GM12872 (cell line): ENCODE measurements around the gene USP17L12.
"Not testable (repeated sequence)": the region's sequence is repeated elsewhere in the genome, so short reads cannot be mapped to it uniquely, and the experiment has no call there.

ENCODE experiments used
- CTCF ChIP-seq: IDR thresholded peaks from 3 replicates; pipeline ENCODE4 v1.5.1; 2011; ENCODE audit warnings: low read depth, mild to moderate bottlenecking, low read length, moderate library complexity; ENCODE audit not compliant: insufficient read depth

The USP17L12 gene

DNA sequence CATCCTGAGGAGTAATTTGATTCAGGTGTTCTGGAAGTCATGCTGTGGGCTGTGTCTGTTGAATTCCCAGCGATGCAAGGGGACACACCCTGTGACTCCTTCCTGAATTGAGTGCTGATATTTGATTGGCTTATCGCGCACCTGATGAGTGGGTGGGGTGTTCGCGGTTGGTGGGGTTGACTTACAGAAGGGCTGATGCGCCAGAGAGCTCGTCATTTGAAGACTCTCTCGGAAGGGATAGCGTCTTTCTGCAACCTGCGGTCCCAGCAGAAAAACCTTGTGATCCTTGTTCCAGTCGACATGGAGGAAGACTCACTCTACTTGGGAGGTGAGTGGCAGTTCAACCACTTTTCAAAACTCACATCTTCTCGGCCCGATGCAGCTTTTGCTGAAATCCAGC is at the start of gene USP17L12:
TSS of gene USP17L12 (plus strand) at position 301 of the 400 bp plus-strand sequence. CDS start at position 301, 0 bp downstream.
- not testable (repeated sequence) for TF ChIP-seq CTCF

GRCh38 chr4:9210357-9210756 is 9.6 kb upstream of the USP17L12 start, which contains the start of gene USP17L10:
USP17L10 (plus strand) TSS chr4:9210657; CDS start chr4:9210657, 0 bp downstream.
- TF ChIP-seq CTCF = not testable (repeated sequence)

DNA sequence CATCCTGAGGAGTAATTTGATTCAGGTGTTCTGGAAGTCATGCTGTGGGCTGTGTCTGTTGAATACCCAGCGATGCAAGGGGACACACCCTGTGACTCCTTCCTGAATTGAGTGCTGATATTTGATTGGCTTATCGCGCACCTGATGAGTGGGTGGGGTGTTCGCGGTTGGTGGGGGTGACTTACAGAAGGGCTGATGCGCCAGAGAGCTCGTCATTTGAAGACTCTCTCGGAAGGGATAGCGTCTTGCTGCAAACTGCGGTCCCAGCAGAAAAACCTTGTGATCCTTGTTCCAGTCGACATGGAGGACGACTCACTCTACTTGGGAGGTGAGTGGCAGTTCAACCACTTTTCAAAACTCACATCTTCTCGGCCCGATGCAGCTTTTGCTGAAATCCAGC is 4.8 kb upstream of the USP17L12 start, which contains the start of gene USP17L11:
TSS of gene USP17L11 (plus strand) at position 301 of the 400 bp plus-strand sequence. CDS start at position 301, 0 bp downstream.
- TF ChIP-seq CTCF = not testable (repeated sequence)

DNA sequence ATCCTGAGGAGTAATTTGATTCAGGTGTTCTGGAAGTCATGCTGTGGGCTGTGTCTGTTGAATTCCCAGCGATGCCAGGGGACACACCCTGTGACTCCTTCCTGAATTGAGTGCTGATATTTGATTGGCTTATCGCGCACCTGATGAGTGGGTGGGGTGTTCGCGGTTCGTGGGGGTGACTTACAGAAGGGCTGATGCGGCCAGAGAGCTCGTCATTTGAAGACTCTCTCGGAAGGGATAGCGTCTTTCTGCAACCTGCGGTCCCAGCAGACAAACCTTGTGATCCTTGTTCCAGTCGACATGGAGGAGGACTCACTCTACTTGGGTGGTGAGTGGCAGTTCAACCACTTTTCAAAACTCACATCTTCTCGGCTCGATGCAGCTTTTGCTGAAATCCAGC is 4.6 kb downstream of the USP17L12 start, which contains the start of gene USP17L13:
TSS of gene USP17L13 (plus strand) at position 301 of the 400 bp plus-strand sequence. CDS start at position 301, 0 bp downstream.
- TF ChIP-seq CTCF = not testable (repeated sequence)

- not testable (repeated sequence) for TF ChIP-seq CTCF
These were observed 14.1 kb downstream of the USP17L12 start, which contains the start of gene USP17L15 for GRCh38 chr4:9234085-9234484. USP17L15 (plus strand) TSS chr4:9234385; CDS start chr4:9234385, 0 bp downstream.

- not testable (repeated sequence) for TF ChIP-seq CTCF
These were observed 23.6 kb downstream of the USP17L12 start, which contains the start of gene USP17L17 for GRCh38 chr4:9243579-9243978. USP17L17 (plus strand) TSS chr4:9243879; CDS start chr4:9243879, 0 bp downstream.

DNA sequence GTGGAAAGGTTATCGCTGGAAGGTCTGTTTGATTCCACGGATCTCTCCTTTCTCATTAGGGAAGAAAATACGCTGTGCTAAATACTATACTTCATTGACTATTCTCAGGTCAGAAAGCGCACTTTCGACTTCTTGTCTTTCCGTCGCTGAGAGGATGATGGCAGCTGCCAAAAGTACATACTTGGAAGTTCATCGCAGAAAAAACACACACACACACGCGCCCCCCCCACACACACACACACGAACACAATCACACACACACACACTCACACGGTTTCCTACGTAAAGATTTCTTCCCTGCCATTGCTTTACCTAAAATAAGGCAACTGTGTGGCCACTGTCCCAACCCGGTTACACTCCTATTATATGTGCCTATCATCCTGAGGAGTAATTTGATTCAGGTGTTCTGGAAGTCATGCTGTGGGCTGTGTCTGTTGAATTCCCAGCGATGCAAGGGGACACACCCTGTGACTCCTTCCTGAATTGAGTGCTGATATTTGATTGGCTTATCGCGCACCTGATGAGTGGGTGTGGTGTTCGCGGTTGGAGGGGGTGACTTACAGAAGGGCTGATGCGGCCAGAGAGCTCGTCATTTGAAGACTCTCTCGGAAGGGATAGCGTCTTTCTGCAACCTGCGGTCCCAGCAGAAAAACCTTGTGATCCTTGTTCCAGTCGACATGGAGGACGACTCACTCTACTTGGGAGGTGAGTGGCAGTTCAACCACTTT is 28.2 kb downstream of the USP17L12 start, which contains the start of gene USP17L18:
TSS of gene USP17L18 (plus strand) at position 678 of the 728 bp plus-strand sequence. CDS start at position 678, 0 bp downstream.
- not testable (repeated sequence) for TF ChIP-seq CTCF
